COLO668 (cell line): ENCODE data around the gene POLR3E.
A peak's percentile ranks its signal among the peaks of the same experiment; 100 is the strongest.

Experiments
- DNase-seq: peaks from one replicate; lab custom pipeline; 2025; ENCODE audit not compliant: unreplicated experiment; lab: John Stamatoyannopoulos, UW

Gene POLR3E

GRCh38 chr16:22297114-22297870 lies at the start of gene POLR3E:
TSS of gene POLR3E (plus strand) at chr16:22297409. CDS start at chr16:22302969, 5,560 bp downstream.
- DNase-seq = peak; percentile 97

GRCh38 chr16:22250522-22250921 lies 46.7 kb upstream of the POLR3E start:
- no peak for DNase-seq

- DNase-seq = no peak
These were observed 44.9 kb upstream of the POLR3E start for GRCh38 chr16:22252317-22252716.

GRCh38 chr16:22253272-22253671 lies 43.9 kb upstream of the POLR3E start:
- no peak for DNase-seq

GRCh38 chr16:22255335-22255734 lies 41.9 kb upstream of the POLR3E start:
- DNase-seq = no peak

GRCh38 chr16:22257440-22257839 lies 39.8 kb upstream of the POLR3E start:
- DNase-seq = no peak

GRCh38 chr16:22260490-22260889 lies 36.7 kb upstream of the POLR3E start:
- DNase-seq = no peak

GRCh38 chr16:22262460-22262859 lies 34.7 kb upstream of the POLR3E start:
- no peak for DNase-seq

- no peak for DNase-seq
These were observed 32.4 kb upstream of the POLR3E start for GRCh38 chr16:22264786-22265185.

GRCh38 chr16:22265351-22265750 lies 31.9 kb upstream of the POLR3E start:
- no peak for DNase-seq

GRCh38 chr16:22266546-22266945 lies 30.7 kb upstream of the POLR3E start:
- no peak for DNase-seq

GRCh38 chr16:22267764-22268163 lies 29.4 kb upstream of the POLR3E start:
- no peak for DNase-seq

- no peak for DNase-seq
These were observed 26.7 kb upstream of the POLR3E start for GRCh38 chr16:22270525-22270924.

GRCh38 chr16:22272870-22273650 lies 24.1 kb upstream of the POLR3E start:
- DNase-seq = no peak

- no peak for DNase-seq
These were observed 22.3 kb upstream of the POLR3E start for GRCh38 chr16:22274916-22275315.

- no peak for DNase-seq
These were observed 18.6 kb upstream of the POLR3E start for GRCh38 chr16:22278441-22279230.

- DNase-seq = no peak
These were observed 14.8 kb upstream of the POLR3E start for GRCh38 chr16:22282254-22282892.

GRCh38 chr16:22284637-22285036 lies 12.6 kb upstream of the POLR3E start:
- no peak for DNase-seq

- DNase-seq = no peak
These were observed 12.1 kb upstream of the POLR3E start for GRCh38 chr16:22285080-22285479.

- DNase-seq = no peak
These were observed 6.2 kb upstream of the POLR3E start for GRCh38 chr16:22291020-22291419.

- DNase-seq = no peak
These were observed 5.3 kb upstream of the POLR3E start for GRCh38 chr16:22291860-22292318.
